Kidney capillary endothelial cell (primary cell): ENCODE measurements around the gene KRT23.
A peak's percentile ranks its signal among the peaks of the same experiment; 100 is the strongest.

Source experiments
- DNase-seq: peaks from one replicate; pipeline ENCODE4 v3.0.0-alpha.2; 2018; ENCODE audit warnings: low spot score

The KRT23 gene

DNA sequence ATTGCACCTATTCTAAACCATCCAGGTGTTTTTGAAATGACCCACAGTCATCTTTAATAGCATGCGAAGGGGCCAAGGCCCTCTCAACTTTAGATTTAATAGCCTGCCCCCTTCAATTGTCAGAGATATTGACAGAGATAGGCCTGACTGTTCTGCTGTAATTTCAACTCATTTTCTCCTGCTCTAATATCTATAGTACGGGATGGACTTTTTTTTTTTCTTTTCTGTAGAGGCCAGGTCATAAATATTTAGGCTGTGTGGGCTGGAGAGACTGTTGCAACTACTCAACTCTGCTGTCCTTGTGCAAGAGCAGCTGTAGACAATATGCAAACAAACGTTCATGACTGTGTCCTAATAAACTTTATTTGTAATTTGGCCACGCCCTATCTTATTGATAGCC lies 27.7 kb downstream of the KRT23 start:
- no peak for DNase-seq

DNA sequence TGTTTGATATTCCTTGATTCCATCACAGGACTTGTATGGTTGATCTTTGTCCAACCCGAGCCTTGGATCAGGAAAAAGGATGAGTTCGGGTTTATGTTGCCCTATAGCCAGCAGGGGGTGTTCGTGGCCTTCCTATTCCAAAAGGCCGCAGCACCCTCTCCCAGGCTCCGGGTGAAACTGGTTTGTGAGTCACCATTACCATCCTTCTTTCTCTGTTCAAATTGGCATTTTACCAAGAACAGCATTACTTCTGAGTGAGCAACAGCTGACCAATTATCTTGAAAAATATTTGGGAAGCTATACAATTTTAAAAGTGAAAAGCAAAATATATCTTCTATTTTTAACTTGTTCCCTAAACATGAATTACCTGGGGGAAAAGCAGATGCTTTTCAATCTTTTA lies 28.1 kb downstream of the KRT23 start:
- DNase-seq: peak; percentile 94

DNA sequence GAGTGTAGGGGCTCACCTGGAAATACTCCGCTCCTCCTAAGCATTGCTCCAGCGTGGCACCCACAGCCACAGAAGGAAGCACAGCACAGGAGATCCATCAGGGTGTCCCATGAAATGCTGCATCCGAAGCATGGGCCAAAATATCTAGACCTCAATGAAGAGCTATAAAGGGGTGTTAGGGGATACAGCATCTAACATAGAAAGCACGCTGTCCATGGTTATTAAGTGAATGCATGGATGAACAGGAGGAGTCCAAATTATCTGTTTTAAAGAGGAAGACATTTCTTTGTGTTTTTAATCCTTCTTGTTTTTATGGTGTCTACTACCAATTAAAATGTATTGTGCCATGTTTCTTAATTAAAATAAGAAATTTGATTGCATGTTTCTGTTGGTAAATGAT lies 30.8 kb downstream of the KRT23 start:
- DNase-seq: no peak

DNA sequence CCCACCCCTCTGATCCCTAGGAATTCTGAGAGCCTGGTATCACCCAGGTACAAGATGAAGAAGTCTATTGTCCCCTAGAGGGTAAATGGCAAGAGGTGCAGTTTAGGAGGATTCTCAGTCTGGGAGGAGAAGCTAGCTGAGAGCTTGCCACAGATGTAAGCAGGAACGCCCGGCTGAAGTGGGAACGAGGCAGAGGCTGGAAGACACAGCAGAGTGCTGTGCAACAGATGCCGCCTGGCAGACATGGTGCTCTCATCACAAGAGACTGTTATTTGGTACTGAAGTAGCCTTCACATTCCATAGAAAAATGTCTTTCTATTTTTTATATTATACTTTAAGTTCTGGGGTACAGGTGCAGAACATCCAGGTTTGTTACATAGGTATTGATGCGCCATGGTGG lies 32.1 kb downstream of the KRT23 start:
- no peak for DNase-seq

DNA sequence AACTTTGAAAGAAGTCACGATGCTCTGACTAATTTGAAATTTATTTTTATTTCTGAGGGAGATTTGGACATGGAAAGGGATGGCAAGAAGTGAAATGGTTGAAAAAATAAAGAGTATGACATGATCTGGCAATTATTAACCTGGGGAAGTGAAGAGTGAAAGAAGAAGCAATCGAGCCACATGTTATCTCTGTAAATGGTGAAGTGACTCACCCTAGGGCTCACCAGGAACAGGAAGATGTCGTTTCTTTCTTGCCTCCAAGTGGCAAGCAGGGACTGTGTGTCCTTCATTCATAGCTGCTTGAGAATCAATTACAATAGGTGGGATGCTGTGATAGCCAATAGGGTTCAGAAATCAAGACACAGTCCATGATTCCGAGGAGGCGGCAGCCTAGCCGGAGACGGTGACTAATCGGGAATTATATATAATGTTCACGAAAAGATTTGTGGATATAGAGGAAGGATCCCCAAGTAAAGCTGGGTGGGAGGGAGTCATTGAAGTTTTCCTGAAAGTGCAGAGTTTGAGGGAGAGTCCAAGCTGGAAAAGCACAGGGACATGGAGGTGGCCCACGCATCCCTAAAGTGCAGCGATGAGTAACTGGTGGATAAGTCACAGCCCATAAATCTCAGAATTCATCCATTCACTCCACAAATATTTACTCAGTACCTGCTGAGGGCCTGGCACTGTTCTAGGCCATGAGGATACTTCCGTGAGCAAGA lies 34.2 kb downstream of the KRT23 start:
- DNase-seq: no peak

DNA sequence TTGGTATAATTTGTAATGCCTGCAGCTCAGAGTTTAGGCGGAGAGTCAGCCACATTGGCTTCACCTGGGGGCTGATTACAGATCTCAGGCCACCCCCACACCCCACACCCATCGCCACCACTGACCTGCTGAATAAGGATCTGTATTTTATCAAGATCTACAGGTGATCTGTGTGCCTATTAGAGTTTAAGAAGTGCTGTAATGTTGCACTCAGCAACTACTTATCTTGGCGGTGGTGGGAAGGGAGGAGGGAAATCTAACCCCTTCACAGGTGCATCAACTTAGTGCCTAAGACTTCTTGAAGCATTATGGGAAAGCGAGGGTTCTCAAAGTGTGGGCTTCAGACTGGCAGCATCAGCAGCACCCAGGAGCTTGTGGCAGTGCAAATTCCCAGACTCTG lies 34.9 kb downstream of the KRT23 start:
- DNase-seq: no peak

DNA sequence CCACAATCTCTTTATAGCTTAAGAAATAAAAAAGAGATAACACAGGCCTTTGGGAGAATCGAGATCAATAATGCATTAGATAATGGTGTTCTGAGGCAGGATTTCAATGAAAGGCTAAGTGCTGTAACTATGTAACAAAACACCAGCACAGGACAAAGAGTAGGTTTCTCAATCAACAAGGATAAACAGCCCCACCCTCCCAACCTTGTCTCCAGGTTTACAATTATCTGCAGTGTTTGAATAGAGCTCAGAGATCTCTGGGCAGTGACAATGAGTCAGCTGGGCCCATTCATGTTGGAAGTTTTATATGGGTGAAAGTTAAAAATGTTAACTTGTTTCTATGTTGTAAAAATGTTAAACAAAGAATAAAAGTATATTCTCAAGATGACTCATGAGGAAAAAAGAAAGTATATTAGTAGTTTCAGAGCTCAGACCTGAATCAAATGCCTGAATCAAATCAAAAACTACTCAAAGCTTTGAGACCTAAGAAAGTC lies 35.4 kb downstream of the KRT23 start:
- DNase-seq: no peak

DNA sequence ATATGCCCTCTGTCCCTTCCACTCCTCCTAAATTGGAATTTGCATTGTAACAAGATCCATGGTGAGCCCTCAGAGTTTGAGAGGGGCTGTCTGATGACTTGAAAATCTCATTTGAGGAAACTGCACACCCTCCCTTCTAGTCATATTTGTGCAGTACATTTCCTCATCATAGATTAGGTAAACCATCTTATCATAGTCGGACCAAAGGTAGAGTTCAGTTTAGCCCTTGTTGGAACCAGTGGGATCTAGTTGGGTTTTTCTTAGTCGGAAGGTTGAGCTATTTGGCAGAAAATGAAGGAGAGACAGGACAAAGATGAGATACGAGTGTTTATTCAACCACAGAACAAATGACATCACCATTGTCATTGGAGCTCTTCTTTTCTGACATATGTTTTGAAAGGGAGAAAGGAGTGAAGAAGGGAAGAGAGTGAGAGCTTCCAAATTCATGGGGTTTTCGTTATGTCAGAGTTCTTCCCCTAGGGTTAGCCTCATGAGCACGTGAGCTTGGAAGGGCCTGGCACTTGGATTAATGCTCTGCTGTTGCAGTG lies 36.6 kb downstream of the KRT23 start:
- no peak for DNase-seq

DNA sequence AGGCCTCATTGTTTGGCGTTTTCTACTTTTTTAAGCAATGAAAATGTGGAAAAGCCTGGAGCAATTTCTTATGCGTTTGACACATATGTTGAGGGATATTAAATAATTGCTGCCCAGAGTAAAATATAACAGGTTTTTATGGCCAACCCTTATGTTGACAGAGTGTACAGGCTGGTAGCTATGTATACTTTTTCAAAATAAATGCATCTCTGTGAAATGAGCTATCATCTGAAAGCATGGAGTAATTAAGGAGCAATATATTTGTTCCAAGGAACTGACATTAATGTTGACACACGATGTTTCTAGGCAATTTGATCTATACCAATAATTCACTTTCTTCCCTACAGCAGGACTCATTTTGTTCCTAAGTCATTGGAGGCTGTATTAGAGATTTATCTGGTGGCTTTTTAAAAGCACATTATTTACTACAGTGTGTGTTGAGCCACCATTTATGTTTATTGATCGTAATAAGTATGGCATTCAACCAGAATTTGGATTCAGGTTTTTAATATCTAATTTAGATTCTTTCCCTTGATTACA lies 40.5 kb downstream of the KRT23 start:
- DNase-seq: no peak

DNA sequence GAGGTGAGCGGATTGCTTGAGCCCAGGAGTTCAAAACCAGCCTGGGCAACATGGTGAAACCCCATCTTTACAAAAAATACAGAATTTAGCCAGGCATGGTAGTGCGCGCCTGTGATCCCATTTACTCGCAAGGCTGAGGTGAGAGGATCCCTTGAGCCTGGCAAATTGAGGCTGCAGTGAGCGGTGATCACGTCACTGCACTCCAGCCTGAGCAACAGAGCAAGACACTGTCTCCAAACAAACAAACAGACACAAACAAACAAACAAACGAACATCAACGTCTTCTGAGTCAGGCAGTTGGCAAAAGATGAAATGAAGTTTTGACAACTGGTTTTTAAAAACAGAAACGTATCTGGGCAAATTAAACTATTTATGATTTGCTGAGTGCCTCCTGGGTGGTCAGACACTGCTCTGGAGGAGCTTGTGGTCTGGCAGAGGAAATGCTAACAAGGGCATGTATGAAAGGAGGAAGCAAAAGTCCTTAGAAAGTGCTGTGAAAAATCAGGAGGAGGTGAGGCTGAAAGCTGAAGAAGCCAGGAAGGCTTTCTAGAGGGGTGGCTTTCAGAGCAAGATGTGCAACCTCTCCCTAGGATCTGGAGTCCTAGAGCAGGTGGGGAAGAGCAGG lies 42.2 kb downstream of the KRT23 start:
- no peak for DNase-seq

DNA sequence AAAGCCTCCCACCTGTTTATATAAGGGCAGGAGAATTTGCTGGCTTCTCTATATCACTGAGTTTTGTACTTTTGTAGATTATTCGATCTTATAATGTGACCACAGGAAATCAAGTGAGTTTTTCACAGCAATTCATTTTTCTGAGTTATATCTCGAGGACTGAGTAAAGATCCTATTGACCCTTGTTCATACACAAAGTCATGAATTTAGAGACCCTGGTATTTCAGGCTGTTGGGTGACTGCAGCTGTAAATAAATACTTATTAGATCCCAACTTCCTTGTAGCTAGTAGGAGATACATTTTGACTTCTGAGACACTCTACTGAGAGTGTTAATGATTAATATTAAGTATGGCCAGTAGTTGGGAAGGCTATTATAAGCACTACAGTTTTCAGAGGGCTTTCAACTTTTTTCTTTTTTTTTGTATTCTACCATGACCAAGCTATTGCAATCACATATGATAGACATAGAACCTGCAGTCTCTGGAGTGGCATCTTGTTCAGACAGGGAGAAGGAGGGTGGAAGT lies 49.2 kb downstream of the KRT23 start:
- no peak for DNase-seq

DNA sequence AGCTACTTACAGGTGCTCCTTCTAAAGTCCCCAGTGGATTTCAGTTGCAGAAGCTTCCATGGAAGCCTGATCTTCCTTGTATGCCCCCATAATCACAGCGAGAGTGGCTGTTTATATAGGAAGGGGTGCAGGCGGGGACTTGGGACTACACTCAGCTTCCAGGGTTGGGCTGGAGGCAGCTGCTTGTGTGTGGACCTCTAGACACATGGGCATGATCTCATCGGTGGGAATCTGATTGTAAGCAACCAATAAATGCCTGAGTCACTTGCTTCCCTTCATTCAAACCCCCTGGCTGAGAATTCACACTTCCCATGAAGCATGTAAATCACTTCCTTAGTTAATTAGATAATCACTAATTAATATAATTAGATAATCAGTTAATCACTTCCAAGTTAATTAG lies 51.4 kb downstream of the KRT23 start:
- peak; percentile 25 for DNase-seq

DNA sequence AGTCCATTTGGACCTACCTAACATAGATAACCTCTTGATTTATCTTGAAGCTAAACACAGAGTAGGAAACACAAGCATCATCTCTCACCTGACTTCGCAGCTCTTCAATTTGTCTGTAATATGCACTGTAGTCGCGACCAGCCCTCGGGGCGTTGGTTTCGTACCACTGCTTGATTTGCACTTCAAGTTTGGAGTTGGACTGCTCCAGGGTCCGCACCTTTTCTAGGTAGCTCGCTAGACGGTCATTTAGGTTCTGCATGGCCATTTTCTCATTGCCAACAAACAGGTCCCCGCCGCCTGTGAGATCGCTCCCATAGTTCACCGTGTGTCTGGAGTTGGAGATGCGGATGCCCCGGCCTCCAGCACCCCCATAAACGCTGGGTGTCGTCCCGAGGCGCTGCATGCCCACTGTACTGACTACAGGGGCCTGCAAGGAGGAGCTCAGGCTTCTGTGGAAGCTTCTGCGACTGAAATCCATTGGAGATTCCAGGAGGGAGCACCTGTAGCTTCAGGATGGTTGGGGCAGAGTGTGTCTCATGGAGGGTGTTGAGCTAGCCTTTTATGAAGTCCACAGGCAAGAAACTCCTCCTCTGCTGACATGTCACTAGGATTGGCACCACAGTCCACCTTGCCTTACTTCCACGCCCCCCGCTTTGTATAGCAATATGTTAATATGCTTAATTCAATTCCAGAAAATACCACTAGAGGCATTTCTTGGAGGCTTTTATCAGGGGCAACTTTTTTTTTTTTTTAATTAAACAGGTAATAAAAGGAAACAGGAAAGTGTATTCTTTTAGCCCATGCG lies 52.5 kb downstream of the KRT23 start, which contains the start of gene KRT20:
KRT20 (minus strand) TSS at position 535 of the 805 bp plus-strand sequence; CDS start at position 478, 57 bp downstream.
- DNase-seq: no peak

DNA sequence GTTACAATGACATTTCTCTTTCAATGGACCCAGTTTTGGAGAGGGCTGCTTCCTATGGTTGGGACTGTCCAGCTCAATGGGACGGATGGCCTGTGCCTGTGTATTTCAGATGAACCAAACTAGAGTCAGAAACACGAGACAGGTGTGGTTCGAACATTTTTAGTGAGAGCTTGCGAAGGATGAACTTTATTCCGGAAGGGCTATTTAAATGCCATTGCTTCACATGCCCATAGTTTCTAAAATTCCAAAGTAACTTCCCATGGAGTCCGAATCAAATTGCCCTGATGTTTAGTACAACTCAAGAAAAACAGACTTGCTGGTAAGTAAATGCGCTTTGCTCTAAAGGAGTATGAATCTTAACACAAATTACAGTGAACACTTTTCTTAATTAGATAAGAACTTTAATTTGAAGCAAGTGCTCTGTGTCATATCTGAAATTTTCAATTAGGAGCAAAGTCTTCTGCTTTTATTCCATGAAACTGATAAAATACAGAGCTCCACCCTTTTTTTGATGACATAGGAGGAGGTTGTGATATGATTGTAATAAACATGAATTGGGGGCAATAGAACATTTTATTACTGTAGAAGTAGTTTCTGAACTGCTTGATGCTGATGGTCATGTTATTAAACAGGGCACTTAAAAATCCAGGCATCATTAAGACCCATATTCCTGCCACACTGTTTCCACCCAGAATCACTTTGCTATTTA lies 53.7 kb downstream of the KRT23 start:
- DNase-seq: no peak

DNA sequence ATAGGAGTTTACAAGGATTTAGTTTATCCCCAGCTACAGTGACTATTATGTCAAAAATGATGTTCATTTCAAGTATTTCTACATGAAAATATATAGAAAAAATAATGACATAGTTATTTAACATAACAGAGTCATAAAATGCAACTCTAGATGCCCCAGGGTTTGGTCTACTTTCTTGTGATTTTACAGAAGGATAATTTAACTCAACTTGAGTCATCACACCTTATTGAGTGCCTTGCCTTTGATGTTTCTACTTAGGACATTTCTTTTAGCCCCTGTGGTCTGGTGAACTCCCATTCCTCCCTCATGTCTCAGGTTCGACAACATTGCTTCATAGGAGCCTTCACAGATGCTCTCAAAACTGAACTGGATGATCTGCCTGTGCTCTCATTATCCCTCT lies 54.4 kb downstream of the KRT23 start:
- DNase-seq: no peak

DNA sequence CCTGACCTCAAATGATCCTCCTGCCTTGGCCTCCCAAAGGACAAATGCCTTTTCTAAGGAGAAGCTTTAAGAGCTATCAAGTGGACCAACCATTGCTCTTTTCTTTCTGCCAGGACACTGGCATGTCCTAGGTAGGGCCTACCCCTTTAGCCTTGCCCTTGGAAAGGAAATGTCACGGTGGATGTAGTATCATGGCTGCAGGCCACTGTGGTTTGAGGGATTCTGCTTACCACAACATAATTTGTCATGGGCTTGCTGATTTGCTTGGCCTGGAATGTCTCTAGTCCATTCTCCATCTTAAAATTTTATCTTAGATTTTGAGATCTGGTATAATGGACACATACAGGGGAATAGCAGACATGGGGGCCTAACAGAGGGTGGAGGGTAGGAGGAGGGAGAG lies 58.4 kb downstream of the KRT23 start:
- no peak for DNase-seq

DNA sequence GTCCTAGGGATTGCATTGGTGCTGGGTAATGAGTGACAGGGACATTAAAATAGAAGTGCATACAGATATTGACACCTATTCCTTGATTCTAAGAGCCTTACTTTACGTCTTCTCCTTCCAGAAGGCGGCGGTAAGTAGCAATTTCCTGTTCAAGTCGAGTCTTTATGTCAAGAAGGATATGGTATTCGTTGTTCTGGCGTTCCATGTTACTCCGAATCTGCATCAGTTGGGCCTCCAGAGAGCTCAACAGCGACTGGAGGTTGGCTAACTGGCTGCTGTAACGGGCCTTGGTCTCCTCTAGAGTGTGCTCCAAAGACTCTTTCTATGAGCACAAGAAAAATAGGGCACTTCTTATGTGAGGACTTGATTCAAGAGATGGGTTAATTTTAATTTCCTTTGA lies 59.4 kb downstream of the KRT23 start:
- DNase-seq: no peak

DNA sequence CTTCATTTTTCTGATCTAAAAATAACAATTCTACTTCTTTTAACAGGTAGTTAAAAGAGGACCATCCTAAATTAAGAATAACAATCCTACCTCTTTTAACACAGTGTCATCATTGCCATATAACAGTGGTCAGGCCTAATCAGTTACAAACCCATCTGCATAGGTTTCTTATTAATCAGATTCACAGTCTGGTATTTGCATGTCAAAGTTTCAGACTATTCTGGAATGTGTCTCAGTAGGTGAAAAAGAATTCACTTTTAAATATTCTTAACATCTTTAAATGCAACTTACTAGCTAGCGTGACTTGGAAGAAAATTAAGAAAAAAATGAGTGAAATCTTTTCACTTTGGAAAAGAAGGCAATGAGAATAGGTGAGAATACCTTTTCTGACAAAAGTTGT lies 63.6 kb downstream of the KRT23 start:
- DNase-seq: no peak

DNA sequence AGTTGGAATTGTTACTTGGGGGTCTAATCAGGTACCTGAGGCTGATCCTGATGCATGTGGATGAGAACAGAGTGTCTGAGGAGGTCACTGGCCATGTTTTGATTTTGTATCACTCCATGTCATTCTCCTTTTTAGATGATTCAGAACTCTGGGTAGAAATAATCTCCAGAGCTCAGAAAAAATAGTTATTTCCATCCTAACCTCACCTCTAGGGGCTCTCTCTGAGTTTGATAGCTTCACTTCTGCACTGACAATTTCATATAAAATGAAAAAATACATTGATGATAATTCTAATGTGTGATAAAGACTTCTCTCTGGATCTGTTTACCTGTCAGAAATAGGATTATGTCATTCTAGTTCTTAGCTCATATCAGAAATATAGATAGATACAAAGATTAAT lies 64.2 kb downstream of the KRT23 start:
- no peak for DNase-seq
